AG09319 (cell line): ENCODE data around the gene PHYKPL.

Experiments used
- DNase-seq: peaks from one replicate; pipeline ENCODE4 v3.0.0-alpha.2; 2010; ENCODE audit warnings: low read depth; ENCODE audit errors: extremely low read depth
- TF ChIP-seq, protein P1 (sequence below): IDR thresholded peaks from 2 replicates; pipeline ENCODE4 v1.5.1; 2011; ENCODE audit warnings: low read depth, mild to moderate bottlenecking, inconsistent platforms, low read length, moderate library complexity

Gene PHYKPL

DNA sequence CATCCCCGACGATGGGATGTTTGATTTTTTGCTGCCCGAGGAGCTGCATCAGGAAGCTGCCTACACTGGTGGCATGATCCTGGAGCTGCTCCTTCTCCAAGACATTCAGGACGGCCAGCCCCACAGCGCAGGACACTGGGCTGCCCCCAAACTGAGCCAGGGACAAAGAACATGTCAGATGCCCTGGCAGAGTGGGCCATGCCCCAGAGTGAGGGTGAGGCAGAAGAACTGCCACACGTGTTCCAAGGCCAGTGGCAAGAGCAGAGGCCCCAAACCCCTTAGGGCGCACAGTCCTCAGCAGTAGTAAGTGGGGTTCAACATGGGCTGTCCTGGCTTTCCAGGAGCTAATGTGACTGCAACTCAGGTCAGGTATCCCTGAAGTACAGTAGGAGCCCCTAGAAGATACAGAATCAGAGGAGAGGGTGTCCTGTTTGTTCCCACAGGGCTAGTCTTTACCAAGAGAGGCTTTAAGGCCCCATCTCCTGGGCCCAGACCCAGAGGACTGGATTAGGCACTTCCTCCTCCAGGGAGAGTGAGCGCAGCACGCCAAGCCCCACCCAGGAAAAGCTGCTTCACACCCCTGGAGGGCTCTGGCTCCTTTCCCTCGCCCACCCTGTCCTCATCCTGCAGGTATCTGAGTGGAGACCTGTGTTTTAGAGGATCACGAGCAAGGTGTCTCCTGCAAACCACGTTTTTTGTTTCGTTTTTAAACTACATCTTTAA, 17.2 kb downstream of the PHYKPL start:
- TF ChIP-seq, protein P1, sequence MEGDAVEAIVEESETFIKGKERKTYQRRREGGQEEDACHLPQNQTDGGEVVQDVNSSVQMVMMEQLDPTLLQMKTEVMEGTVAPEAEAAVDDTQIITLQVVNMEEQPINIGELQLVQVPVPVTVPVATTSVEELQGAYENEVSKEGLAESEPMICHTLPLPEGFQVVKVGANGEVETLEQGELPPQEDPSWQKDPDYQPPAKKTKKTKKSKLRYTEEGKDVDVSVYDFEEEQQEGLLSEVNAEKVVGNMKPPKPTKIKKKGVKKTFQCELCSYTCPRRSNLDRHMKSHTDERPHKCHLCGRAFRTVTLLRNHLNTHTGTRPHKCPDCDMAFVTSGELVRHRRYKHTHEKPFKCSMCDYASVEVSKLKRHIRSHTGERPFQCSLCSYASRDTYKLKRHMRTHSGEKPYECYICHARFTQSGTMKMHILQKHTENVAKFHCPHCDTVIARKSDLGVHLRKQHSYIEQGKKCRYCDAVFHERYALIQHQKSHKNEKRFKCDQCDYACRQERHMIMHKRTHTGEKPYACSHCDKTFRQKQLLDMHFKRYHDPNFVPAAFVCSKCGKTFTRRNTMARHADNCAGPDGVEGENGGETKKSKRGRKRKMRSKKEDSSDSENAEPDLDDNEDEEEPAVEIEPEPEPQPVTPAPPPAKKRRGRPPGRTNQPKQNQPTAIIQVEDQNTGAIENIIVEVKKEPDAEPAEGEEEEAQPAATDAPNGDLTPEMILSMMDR: no peak
- no peak for DNase-seq

DNA sequence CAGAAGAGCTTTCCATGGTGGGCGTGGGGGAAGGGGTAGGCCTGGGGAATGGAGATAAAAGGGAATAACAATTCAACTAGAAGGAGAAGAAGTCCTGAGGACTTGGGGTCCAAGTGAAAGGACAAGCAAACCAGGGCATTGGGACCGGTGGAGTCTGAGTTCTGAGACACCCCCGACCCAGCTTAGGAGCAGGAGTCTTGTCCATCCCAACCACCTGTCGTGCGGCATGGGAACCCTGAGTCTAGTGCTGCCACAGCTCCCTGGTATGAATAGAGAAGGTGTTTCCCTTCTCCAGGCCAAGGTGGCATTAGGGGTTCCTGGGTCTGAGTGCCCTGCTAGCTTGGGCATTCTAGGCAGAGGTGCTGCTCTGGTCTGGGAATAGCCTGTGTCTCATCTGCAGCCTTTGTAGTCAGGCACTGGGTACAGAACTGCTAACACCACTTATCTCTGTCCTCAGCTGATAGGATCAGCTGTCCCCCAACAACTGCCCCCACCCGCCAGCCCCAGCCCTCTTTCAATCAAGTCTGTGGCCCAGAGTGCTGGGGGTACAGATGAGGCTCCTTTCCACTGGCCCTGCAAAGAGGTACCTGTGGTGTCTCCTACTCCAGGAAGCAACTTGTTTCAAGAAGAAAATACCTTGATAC, 18.3 kb downstream of the PHYKPL start:
- DNase-seq: no peak
- TF ChIP-seq, protein P1: no peak

DNA sequence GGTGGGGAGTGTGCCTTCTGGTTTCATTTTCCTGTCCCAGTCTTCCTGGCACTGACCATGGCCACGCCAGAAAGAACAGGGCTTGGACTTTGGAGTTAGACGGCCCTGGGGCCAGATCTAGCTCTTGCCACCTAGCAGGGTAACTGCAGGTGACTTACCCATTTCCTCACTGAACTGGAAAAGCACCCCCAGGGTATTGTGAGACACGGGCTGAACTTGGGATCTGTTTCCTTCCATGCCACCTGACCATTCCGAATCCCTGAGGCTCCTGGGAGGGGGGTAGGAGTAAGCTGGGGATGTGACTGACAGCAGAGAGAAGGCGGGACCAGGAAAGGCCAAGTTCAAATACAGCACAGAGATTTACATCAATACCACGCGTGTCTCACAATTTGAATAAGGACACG, 18.9 kb downstream of the PHYKPL start:
- TF ChIP-seq, protein P1: no peak
- DNase-seq: no peak

DNA sequence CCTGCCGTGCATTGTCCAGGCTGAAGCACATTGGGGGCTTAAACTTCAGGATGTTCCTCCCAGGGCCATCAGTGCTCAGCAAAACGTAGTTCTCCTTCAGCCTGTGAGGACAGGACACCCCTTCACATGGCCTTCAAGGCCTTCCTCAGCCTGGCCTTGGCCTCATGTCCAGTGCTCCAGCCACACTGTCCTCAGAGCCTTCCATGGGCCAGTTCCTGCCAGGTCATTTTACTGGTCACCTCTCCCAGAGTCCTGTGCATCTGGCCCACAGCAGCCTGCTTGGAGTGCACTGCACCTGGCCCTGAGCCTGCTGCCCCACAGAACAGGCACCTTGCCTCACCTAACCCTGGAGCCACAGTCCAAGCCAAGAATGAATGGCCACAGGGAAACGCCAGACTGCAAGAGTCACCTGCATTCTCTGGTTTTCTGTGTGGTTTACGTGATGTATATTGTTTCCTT, 19.6 kb downstream of the PHYKPL start:
- no peak for DNase-seq
- TF ChIP-seq, protein P1: no peak

DNA sequence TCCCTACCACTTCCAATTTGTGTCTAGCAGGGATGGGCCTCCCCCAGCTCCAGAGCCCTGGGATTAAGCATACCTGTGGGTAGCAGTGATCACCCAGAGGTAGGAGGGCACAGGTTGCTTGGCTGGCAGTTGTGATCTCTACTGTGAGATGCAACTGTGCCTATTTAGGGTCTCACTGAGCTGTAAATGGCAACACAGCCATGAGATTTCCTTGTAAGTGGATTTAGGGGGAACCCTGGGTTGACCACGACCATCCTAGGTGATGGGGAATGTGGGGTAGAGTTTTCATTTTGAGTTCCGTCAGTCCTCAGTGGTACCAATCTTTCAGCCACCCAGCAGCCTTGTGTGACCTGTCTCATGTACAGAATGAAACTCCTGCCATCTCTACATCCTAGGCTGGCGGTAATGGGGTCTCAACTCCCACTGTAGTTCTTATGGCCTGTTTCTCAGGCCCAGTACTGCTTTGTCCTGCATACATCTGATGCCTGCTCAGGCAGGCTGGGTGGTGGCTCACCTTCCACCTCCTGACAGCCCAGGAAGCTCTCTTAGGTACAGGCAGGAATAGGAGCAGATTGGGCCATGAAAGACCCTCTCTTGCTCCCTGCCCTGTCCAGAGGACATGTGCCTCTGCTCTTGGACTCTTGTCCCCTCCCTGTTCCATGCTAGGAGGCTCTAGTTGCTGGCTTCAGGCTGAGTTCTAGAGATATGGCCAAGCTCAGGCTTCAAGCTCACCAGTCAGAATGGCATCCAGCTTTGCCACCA, 20.2 kb downstream of the PHYKPL start:
- no peak for DNase-seq
- TF ChIP-seq, protein P1: no peak

DNA sequence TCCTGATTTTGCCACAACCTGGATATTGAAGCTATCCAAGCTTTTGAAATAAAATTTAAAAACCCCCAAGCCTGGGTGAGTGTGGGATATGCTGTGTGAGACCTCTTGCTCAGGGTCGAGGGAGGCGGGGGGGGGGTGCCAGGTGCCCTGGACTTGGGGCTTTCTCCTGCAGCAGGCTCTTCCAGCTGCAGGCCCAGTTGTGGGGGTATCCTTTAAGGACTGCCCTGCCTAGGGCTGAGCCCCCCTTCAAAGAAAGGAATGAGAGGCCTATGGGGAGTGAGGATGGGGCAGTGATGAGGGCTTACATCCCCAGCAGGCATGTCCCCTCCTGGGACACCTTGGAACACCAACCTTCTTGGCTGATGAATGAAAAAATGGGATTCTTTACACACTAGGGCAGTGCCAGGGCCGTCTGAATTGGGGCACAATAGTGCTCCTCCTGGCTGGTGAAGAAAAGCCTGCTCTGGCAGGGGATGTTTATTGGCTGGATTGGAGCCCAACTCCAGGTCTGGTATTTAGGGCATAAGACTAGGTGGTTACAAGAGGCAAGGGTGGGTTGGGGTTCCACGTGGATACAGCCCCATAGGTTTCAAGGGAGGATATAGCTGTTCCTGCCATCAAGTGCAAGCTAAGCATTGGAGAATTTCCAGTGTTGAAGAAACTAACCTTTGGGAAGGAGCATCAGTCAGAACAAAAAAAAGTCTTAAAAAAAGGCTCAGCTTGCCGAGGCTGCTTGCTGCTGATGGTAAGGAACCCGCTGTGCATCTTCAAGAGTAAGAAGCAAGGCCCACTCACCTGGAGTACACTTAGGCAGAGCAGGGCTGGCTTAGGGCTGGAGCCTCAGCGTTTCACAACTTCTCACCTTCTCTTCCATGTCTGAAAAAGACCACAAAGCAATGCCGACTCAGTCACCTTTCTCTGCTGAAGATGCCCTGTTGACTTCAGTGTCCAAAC, 21.2 kb downstream of the PHYKPL start:
- TF ChIP-seq, protein P1: no peak
- no peak for DNase-seq
